Stimulated activated naive B cell treated with anti-CD40 and anti-IgM and Interleukin-4, amounts not matched to agents 10 μg/mL and 1 μg/mL and 100 μg/mL, for 72 hours (primary cell): ENCODE results near the gene COCH.
"Not testable (repeated sequence)": the region's sequence is repeated elsewhere in the genome, so short reads cannot be mapped to it uniquely, and the experiment has no call there.

ENCODE experiments used
- ATAC-seq, 2 donors: fragments of 150-1000 bp; cut with Tn5 transposase; replicated peaks; 2 replicates each; pipeline ENCODE4 v1.10.0; 2021; ENCODE audit warnings: moderate library complexity in 1 of 2
- DNase-seq: peaks from one replicate; pipeline ENCODE4 v3.0.0; 2021
- H3K27ac Mint-ChIP-seq: one replicate; pipeline ENCODE4 v1.8.0; 2022; ENCODE audit warnings: mild to moderate bottlenecking, mixed read lengths
- H3K27me3 Mint-ChIP-seq, 2 donors: one replicate each; pipeline ENCODE4 v1.8.0; 2022; ENCODE audit warnings: mixed read lengths in 2 of 2
- H3K36me3 Mint-ChIP-seq, 2 donors: one replicate each; pipeline ENCODE4 v1.8.0; 2022; ENCODE audit warnings: mixed read lengths in 2 of 2, mild to moderate bottlenecking in 1 of 2
- H3K4me1 Mint-ChIP-seq, 2 donors: one replicate each; pipeline ENCODE4 v1.8.0; 2022; ENCODE audit warnings: mixed read lengths in 2 of 2, mild to moderate bottlenecking in 1 of 2
- H3K4me3 Mint-ChIP-seq, 2 donors: one replicate each; pipeline ENCODE4 v1.8.0; 2022; ENCODE audit warnings: mild to moderate bottlenecking in 2 of 2, mixed read lengths in 2 of 2, moderate library complexity in 1 of 2
- H3K9me3 Mint-ChIP-seq, 2 donors: one replicate each; pipeline ENCODE4 v1.8.0; 2022; ENCODE audit warnings: mixed read lengths in 2 of 2, mild to moderate bottlenecking in 1 of 2

Gene COCH

GRCh38 chr14:30925254-30925653 lies 50.9 kb downstream of the COCH start:
- ATAC-seq (no peak), DNase-seq (no peak)
- peaks cover 7 to 31% of the 10 kb centered on the region in 2 donors for H3K36me3 Mint-ChIP-seq
- H3K27ac Mint-ChIP-seq, result no peak overlapping the region
- H3K27me3 Mint-ChIP-seq, result no peaks in the 10 kb centered on the region
- no peak overlapping the region for H3K4me3 Mint-ChIP-seq
- H3K9me3 Mint-ChIP-seq, result no peaks in the 10 kb centered on the region
- peaks cover 4 to 19% of the 10 kb centered on the region in 2 donors for H3K4me1 Mint-ChIP-seq

GRCh38 chr14:30928462-30928861 lies 54.1 kb downstream of the COCH start:
- H3K36me3 Mint-ChIP-seq, result peaks cover 6 to 16% of the 10 kb centered on the region in 2 donors
- ATAC-seq (peak in 1 of 2 donors; percentile 47), DNase-seq (no peak)
- H3K4me1 Mint-ChIP-seq, result peaks cover 0 to 13% of the 10 kb centered on the region in 2 donors
- no peak overlapping the region for H3K4me3 Mint-ChIP-seq
- H3K9me3 Mint-ChIP-seq, result no peaks in the 10 kb centered on the region
- no peaks in the 10 kb centered on the region for H3K27me3 Mint-ChIP-seq
- H3K27ac Mint-ChIP-seq, result no peak overlapping the region

GRCh38 chr14:30933937-30934336 lies 59.6 kb downstream of the COCH start:
- H3K4me3 Mint-ChIP-seq, H3K9me3 Mint-ChIP-seq, H3K4me1 Mint-ChIP-seq, ATAC-seq, DNase-seq, H3K27ac Mint-ChIP-seq, H3K27me3 Mint-ChIP-seq: not testable (repeated sequence)
- H3K36me3 Mint-ChIP-seq, result peaks cover 14 to 21% of the 10 kb centered on the region in 2 donors

GRCh38 chr14:30935445-30935844 lies 61.1 kb downstream of the COCH start:
- no peak for DNase-seq

GRCh38 chr14:30938617-30939016 lies 64.3 kb downstream of the COCH start:
- no peak for ATAC-seq
- H3K36me3 Mint-ChIP-seq, result peaks cover 22 to 42% of the 10 kb centered on the region in 2 donors
- H3K27me3 Mint-ChIP-seq, result no peaks in the 10 kb centered on the region
- no peak overlapping the region for H3K4me3 Mint-ChIP-seq
- H3K4me1 Mint-ChIP-seq, result peaks cover 0 to 1% of the 10 kb centered on the region in 2 donors
- no peak for DNase-seq
- H3K27ac Mint-ChIP-seq, result no peak overlapping the region
- H3K9me3 Mint-ChIP-seq, result no peaks in the 10 kb centered on the region

More at GRCh38 chr14:30935445-30935844, 61.1 kb downstream of the COCH start:
- H3K4me3 Mint-ChIP-seq, result no peak overlapping the region
- H3K27me3 Mint-ChIP-seq, result no peaks in the 10 kb centered on the region
- no peak overlapping the region for H3K27ac Mint-ChIP-seq
- ATAC-seq, result no peak
- H3K36me3 Mint-ChIP-seq, result peaks cover 15 to 29% of the 10 kb centered on the region in 2 donors
- H3K4me1 Mint-ChIP-seq, result peaks cover 0 to 1% of the 10 kb centered on the region in 2 donors
- no peaks in the 10 kb centered on the region for H3K9me3 Mint-ChIP-seq
